ENCODE results near the gene TOGARAM2.

TOGARAM2 gene

GRCh38 chr2:28979041-28979440, 2.1 kb upstream of the TOGARAM2 start:
- POLR2A ChIA-PET: no interaction called here
- no peak overlapping the region for H3K4me3 ChIP-seq (ENCODE audit: low read depth, low read length)
- DNase-seq (ENCODE audit: low read depth, low spot score): no peak
- TF ChIP-seq, protein P1, sequence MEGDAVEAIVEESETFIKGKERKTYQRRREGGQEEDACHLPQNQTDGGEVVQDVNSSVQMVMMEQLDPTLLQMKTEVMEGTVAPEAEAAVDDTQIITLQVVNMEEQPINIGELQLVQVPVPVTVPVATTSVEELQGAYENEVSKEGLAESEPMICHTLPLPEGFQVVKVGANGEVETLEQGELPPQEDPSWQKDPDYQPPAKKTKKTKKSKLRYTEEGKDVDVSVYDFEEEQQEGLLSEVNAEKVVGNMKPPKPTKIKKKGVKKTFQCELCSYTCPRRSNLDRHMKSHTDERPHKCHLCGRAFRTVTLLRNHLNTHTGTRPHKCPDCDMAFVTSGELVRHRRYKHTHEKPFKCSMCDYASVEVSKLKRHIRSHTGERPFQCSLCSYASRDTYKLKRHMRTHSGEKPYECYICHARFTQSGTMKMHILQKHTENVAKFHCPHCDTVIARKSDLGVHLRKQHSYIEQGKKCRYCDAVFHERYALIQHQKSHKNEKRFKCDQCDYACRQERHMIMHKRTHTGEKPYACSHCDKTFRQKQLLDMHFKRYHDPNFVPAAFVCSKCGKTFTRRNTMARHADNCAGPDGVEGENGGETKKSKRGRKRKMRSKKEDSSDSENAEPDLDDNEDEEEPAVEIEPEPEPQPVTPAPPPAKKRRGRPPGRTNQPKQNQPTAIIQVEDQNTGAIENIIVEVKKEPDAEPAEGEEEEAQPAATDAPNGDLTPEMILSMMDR (IDR thresholded peaks at IDR 0.05; ENCODE audit: insufficient read depth, low read length, missing control alignments): no peak
- CTCF ChIA-PET: interaction anchor here (0.7 kb wide), 1 partner anchor 18 kb away, joined by 3 read pairs; no protein-coding TSS in a partner anchor

GRCh38 chr2:28979576-28980366, 1.3 kb upstream of the TOGARAM2 start:
- POLR2A ChIA-PET: no interaction called here
- TF ChIP-seq, protein P1 (IDR thresholded peaks at IDR 0.05; ENCODE audit: insufficient read depth, low read length, missing control alignments): no peak
- CTCF ChIA-PET: no interaction called here
- H3K4me3 ChIP-seq (ENCODE audit: low read depth, low read length): no peak overlapping the region
- no peak for DNase-seq (ENCODE audit: low read depth, low spot score)

DNA sequence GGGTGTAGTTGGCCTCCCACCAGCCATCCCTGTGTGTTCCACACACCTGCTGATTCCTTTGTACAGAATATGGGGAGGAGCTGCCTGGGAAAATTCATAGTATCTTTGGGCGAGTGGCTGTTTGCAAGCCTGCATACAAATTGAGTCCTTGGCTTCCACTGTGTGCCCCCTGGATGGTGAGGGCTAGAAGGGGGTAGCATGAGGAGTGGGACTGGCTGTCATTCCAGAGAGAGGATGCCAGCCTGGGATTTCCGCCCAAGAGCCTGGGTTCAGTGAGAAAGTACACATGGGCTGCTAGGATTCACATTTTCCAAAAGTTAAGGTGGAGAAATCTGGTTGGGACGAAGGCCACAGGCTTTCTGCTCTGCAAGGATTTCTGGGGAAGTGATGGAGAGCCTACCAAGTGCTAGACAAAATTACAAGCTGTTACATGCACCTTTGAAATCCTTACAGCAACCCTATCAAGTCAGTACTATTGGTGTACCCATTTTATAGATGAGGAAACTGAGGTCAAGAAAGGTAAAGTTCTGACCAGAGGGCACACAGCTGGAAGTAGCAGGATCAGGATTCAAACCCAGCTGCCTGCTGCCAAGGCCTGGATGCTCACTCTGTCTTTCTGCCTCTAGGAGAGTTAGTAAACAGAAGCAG, 606 bp upstream of the TOGARAM2 start:
- TF ChIP-seq, protein P1 (IDR thresholded peaks at IDR 0.05; ENCODE audit: insufficient read depth, low read length, missing control alignments): no peak
- ChIA-PET POLR2A (no interaction called here), CTCF (no interaction called here)
- H3K4me3 ChIP-seq (ENCODE audit: low read depth, low read length): no peak overlapping the region
- no peak for DNase-seq (ENCODE audit: low read depth, low spot score)

DNA sequence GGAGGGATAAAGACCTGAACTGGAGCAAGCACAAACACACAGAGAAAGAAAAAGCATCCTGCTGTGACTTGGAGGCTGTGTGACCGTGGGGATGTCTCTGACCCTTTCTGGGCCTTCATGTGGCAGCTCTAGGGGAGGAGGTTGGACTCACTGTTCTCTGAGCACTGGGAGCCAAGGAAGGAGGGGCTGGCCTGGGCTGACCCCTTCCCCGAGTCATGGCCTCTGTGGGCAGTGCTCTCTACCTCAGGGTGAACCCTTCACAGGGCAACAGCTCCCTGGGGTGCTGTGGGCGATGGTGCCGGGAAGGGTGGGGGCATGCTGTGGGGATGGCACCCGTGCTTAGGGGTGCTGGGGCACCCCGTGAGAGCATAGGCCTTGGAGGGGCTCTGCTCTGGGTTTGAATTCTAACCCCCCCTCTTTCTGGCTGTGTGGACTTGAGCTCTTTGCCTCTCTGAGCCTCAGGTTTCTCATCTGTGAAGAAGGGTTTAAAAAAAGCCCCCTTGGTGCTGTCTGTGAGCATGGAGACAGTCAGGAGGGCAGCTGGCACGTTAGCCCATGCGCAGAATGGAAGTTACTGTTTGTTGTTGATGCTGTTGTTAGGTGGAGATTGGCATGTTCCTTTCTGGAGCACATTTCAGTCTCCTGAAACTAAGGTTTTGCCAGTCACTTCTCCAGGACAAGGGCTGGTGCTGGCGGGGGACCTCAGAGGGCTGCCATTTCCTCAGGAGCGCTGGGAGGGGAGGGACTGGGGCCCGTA, 700 bp downstream of the TOGARAM2 start:
- DNase-seq (ENCODE audit: low read depth, low spot score): no peak
- ChIA-PET CTCF (no interaction called here), POLR2A (no interaction called here)
- TF ChIP-seq, protein P1 (IDR thresholded peaks at IDR 0.05; ENCODE audit: insufficient read depth, low read length, missing control alignments): no peak
- no peak overlapping the region for H3K4me3 ChIP-seq (ENCODE audit: low read depth, low read length)

GRCh38 chr2:28982381-28982950, 1.4 kb downstream of the TOGARAM2 start:
- TF ChIP-seq, protein P1 (IDR thresholded peaks at IDR 0.05; ENCODE audit: insufficient read depth, low read length, missing control alignments): no peak
- POLR2A ChIA-PET: no interaction called here
- CTCF ChIA-PET: no interaction called here
- no peak for DNase-seq (ENCODE audit: low read depth, low spot score)
- H3K4me3 ChIP-seq (ENCODE audit: low read depth, low read length): no peak overlapping the region
